ENCODE data around the gene FAM167B.
A peak's percentile ranks its signal among the peaks of the same experiment; 100 is the strongest.

DNA sequence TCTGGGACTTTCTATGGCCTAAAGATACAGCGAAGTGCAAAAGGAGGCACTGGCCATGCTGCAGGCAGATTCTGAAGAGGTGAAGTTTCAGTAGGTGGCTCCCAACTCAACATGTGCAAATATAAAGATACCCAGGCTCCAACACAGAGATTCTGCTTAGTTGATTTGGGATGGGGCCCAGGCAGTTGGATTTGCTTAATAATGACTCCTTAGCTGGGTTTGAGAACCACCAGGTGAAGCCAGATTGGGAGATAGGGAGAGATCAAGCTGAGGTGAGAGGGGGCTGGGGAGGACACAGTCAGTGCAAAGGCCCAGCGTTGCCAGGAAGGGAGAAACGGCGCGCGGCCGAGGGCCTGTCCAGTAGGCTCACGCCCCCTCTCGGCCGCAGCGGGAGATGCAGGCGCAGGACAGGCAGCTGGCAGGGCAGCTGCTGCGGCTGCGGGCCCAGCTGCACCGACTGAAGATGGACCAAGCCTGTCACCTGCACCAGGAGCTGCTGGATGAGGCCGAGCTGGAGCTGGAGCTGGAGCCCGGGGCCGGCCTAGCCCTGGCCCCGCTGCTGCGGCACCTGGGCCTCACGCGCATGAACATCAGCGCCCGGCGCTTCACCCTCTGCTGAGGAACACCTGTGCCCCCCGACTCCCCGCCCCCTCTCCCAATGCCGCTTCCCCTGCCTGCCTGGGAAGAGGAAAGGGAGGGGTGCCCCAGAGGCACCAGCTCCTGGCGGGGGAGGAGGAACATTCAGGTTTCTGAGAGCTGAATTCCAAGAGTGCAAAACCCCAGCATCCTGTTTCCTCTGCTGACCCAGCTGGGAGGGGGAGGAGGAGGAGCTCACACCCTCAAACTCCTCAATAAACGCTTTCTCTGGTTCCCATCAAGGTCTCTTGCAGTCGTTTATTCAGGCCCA, 1.2 kb downstream of the FAM167B start:
- TF ChIP-seq POLR2A (IDR thresholded peaks at IDR 0.05): no peak
- TF ChIP-seq, protein P1, sequence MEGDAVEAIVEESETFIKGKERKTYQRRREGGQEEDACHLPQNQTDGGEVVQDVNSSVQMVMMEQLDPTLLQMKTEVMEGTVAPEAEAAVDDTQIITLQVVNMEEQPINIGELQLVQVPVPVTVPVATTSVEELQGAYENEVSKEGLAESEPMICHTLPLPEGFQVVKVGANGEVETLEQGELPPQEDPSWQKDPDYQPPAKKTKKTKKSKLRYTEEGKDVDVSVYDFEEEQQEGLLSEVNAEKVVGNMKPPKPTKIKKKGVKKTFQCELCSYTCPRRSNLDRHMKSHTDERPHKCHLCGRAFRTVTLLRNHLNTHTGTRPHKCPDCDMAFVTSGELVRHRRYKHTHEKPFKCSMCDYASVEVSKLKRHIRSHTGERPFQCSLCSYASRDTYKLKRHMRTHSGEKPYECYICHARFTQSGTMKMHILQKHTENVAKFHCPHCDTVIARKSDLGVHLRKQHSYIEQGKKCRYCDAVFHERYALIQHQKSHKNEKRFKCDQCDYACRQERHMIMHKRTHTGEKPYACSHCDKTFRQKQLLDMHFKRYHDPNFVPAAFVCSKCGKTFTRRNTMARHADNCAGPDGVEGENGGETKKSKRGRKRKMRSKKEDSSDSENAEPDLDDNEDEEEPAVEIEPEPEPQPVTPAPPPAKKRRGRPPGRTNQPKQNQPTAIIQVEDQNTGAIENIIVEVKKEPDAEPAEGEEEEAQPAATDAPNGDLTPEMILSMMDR (IDR thresholded peaks at IDR 0.05): peak; percentile 40 to 79 (median 70)

Data from breast epithelium (tissue), 3 donors.